Anterior cingulate cortex (tissue), 58 donors: ENCODE measurements around the gene LTBP4.
A peak's percentile ranks its signal among the peaks of the same experiment; 100 is the strongest.
"Not testable (repeated sequence)": the region's sequence is repeated elsewhere in the genome, so short reads cannot be mapped to it uniquely, and the experiment has no call there.

Experiments
- DNase-seq, 58 donors: peaks; one replicate each; lab custom pipeline; 2025; lab: John Stamatoyannopoulos, UW

Gene LTBP4, protein sequence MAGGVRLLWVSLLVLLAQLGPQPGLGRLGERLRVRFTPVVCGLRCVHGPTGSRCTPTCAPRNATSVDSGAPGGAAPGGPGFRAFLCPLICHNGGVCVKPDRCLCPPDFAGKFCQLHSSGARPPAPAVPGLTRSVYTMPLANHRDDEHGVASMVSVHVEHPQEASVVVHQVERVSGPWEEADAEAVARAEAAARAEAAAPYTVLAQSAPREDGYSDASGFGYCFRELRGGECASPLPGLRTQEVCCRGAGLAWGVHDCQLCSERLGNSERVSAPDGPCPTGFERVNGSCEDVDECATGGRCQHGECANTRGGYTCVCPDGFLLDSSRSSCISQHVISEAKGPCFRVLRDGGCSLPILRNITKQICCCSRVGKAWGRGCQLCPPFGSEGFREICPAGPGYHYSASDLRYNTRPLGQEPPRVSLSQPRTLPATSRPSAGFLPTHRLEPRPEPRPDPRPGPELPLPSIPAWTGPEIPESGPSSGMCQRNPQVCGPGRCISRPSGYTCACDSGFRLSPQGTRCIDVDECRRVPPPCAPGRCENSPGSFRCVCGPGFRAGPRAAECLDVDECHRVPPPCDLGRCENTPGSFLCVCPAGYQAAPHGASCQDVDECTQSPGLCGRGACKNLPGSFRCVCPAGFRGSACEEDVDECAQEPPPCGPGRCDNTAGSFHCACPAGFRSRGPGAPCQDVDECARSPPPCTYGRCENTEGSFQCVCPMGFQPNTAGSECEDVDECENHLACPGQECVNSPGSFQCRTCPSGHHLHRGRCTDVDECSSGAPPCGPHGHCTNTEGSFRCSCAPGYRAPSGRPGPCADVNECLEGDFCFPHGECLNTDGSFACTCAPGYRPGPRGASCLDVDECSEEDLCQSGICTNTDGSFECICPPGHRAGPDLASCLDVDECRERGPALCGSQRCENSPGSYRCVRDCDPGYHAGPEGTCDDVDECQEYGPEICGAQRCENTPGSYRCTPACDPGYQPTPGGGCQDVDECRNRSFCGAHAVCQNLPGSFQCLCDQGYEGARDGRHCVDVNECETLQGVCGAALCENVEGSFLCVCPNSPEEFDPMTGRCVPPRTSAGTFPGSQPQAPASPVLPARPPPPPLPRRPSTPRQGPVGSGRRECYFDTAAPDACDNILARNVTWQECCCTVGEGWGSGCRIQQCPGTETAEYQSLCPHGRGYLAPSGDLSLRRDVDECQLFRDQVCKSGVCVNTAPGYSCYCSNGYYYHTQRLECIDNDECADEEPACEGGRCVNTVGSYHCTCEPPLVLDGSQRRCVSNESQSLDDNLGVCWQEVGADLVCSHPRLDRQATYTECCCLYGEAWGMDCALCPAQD (N-terminal part only)

GRCh38 chr19:40601134-40601974 is at the start of gene LTBP4:
LTBP4 (plus strand) TSS chr19:40601369; CDS start chr19:40601388, 19 bp downstream.
- peak in 14 of 58 donors; percentile 6 to 54 (median 30) for DNase-seq

GRCh38 chr19:40552848-40553247 is 48.3 kb upstream of the LTBP4 start:
- no peak for DNase-seq

- DNase-seq: no peak
Measured at GRCh38 chr19:40553885-40554857, 47.0 kb upstream of the LTBP4 start.

DNA sequence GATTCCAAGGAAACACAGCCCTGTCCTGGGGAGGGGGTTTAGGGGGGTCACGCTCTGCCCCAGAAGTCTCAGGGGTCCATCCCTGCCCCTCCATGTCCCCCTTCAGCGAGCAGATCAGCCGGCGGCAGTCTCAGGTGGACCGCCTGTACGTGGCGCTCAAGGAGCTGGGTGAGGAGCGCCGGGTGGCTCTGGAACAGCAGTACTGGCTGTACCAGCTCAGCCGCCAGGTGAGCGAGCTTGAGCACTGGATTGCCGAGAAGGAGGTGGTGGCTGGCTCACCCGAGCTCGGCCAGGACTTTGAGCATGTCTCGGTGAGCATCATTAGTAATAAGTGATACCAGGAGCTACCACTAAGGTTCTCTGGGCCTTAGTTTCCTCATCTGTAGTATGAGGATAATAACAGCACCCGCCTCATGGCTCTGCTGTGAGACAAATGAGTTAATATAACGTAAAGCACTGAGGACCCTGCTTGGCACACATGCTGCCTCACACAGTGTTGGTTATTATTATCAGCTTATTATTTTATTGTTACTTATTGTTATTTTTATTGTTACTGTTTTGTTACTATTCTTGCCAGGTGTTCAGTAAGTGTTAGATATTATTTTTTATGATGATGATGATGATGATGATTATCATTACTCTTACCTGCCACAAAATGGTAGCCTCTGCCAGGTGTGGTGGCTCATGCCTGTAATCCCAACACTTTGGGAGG is 45.0 kb upstream of the LTBP4 start:
- DNase-seq: no peak

DNA sequence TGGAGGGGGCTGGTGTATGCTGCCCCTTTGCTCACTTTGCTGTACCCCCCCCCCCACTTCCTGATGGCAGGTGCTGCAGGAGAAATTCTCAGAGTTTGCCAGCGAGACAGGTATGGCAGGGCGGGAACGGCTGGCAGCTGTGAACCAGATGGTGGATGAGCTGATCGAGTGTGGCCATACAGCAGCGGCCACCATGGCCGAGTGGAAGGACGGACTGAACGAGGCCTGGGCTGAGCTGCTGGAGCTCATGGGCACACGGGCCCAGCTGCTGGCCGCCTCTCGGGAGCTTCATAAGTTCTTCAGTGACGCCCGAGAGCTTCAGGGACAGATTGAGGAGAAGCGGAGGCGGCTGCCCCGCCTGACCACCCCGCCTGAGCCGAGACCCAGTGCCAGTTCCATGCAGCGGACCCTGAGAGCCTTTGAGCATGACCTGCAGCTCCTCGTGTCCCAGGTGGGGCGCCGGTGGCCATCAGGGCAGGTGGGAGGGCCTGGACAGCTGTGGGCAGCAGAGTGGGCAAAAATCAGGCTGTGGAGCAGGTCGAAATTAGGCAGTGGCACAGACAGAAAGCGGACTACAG is 44.1 kb upstream of the LTBP4 start:
- no peak for DNase-seq

- no peak for DNase-seq
Measured at GRCh38 chr19:40559394-40559793, 41.8 kb upstream of the LTBP4 start.

DNA sequence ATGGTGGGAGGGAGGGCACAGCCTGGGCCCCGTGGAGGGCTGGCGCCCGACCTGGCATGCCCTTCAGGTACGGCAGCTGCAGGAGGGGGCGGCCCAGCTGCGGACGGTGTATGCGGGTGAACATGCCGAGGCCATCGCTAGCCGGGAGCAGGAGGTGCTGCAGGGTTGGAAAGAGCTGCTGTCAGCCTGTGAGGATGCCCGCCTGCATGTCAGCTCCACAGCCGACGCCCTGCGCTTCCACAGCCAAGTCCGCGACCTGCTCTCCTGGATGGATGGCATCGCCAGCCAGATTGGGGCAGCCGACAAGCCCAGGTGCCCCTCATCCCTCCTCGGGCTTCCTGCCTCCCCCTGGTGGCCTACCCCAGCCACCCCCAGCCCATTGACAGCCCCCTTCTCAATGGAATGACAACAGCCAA is 41.1 kb upstream of the LTBP4 start:
- no peak for DNase-seq

DNA sequence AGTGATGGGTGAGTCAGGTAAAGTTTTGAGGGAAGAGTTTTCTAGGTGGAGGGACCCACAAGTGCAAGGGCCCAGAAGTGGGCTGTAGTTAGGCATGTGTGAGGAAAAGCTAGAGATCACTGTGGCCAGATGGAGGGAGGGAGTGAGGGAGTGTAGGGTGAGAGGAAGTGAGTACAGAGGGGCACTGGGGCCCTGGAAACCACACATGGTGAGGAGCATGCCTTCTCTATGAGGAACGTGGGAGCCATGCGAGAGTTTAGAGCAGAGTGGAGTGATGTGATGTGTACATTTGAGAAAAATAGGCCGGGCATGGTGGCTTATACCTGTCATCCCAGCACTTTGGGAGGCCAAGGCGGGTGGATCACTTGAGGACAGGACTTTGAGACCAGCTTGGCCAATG is 39.2 kb upstream of the LTBP4 start:
- DNase-seq: no peak

- DNase-seq: not testable (repeated sequence)
Measured at GRCh38 chr19:40564535-40564934, 36.6 kb upstream of the LTBP4 start.

GRCh38 chr19:40565355-40565754 is 35.8 kb upstream of the LTBP4 start:
- no peak for DNase-seq

- DNase-seq: peak in 3 of 58 donors; percentile 8 to 33 (median 18)
Measured at GRCh38 chr19:40565910-40566495, 35.2 kb upstream of the LTBP4 start.

DNA sequence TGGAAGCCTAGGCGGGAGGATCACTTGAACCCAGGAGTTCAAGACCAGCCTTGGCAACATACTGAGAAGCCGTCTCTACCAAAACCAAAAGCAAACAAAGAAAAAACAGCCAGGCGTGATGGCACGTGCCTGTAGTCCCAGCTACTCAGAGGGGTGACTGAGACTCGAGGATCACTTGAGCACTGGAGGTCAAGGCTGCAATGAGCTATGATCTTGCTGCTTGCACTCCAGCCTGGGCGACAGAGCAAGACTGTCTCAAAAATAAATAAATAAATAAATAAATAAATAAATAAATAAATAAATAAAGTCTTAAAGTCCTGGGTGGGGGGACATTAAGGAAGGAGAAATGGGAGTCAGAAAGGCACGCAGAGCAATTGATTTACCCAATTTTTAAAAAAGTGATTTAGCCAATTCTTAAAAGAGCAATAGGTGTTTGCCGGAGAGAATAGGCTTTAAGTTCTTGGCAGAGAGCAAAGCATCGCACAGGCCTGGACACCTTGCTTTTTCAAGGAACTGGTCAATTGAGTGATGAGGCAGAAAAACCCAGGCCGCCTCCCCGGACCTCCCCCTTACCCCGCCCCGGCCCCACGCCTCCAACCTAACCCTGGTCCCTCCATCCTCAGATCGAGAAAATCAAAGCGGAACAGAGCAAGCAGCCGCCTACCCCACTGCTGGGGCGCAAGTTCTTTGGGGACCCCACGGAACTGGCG is 34.0 kb upstream of the LTBP4 start:
- DNase-seq: no peak

DNA sequence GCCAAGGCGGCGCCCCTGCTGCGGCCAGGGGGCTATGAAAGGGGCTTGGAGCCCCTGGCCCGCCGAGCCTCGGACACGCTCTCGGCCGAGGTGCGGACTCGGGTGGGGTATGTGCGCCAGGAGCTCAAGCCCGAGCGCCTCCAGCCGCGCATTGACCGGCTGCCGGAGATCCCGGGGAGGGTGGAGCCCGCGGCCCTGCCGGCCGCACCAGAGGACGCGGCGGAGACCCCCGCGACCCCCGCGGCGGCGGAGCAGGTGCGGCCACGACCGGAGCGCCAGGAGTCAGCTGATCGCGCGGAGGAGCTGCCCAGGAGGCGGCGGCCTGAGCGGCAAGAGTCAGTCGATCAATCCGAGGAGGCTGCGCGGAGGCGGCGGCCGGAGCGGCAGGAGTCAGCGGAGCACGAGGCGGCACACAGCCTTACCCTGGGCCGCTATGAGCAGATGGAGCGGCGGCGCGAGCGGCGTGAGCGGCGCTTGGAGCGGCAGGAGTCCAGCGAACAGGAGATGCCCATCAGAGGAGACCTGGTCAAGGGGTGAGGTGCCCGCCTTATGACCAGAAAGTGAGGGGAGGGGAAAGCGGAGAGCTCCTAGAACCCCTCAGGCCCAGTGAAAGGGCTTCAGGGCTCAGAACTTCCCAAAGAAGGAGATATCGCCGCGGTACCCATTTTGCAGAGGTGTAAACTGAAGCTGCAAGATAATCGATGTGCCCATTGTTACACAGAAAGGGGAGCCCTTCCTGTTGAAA is 33.2 kb upstream of the LTBP4 start:
- no peak for DNase-seq

DNA sequence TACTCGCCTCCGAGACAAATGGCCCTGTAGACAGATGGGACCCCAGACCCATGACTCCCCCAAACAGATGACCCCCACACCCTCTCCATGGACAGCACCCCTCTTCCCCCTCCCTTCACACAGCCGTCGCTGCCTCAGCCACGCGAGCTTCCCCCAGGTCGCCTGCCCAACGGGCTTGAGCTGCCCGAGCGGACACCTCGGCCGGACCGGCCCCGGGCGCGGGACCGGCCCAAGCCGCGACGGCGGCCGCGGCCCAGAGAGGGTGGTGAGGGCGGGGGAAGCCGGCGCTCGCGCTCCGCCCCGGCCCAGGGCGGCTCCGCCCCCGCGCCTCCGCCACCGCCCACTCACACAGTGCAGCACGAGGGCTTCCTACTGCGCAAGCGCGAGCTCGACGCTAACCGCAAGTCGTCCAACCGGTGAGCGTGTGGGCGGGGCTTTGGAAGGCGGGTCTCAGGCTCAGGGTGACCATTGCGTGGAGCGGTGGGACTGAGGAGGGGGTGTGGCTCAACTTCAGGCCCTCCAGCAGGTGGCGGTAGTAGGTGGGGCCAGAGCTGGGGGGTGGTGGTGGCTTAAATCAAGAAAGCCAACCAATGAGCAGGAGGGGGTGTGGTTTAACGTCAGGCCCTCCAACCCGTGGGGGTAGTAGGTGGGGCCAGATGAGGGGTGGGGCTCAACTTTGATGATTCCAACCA is 30.7 kb upstream of the LTBP4 start:
- DNase-seq: peak; percentile 49 to 99 (median 96)

DNA sequence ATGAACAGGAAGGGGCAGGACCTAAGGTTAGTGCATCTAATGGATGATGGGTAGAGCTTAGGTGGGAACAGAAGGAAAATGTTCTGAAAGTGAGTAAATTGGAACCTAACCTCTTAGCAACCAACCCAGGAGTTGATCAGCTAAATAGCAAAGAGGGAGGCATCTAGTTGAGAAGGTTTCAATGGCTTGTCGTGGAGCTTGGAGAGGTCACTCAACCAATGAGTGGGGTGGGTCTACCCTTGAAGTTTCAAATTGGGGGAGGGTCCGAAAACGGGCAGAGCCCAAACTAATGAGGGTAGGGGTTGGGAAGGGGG is 30.2 kb upstream of the LTBP4 start:
- DNase-seq: no peak
